Type B pancreatic cell (in vitro differentiated cells): ENCODE measurements around the gene HSDL2. TPM values are rescaled to one million over a fixed set of nuclear protein-coding genes. Genes with fewer than 3 reads are reported as not detected.

Experiments
- DNase-seq: peaks from one replicate; pipeline ENCODE4 v3.0.0; 2021; ENCODE audit warnings: mixed read lengths; ENCODE audit not compliant: unreplicated experiment; ENCODE audit errors: extremely low spot score
- H3K27ac Mint-ChIP-seq: 2 replicates; pipeline ENCODE4 v1.8.0; 2021; ENCODE audit warnings: mild to moderate bottlenecking, mixed read lengths
- H3K27me3 Mint-ChIP-seq: 2 replicates; pipeline ENCODE4 v1.8.0; 2021; ENCODE audit warnings: mixed read lengths
- H3K36me3 Mint-ChIP-seq: 2 replicates; pipeline ENCODE4 v1.8.0; 2021; ENCODE audit warnings: mixed read lengths
- H3K4me1 Mint-ChIP-seq: one replicate; pipeline ENCODE4 v1.8.0; 2021; ENCODE audit warnings: mixed read lengths; ENCODE audit not compliant: unreplicated experiment
- H3K4me3 Mint-ChIP-seq: 2 replicates; pipeline ENCODE4 v1.8.0; 2021; ENCODE audit warnings: mild to moderate bottlenecking, mixed read lengths
- H3K9me3 Mint-ChIP-seq: 2 replicates; pipeline ENCODE4 v1.8.0; 2021; ENCODE audit warnings: mixed read lengths
- CTCF ChIP-seq: fragments of 200-600 bp; sonication (generic); conservative IDR thresholded peaks from 2 replicates; pipeline ENCODE4 v1.5.0; 2021; ENCODE audit warnings: antibody characterized with exemption, mild to moderate bottlenecking
- total RNA-seq: library from RNA; stranded (reverse); gene quantifications from 2 replicates; pipeline ENCODE4 v1.2.1, GENCODE V29; 2021; ENCODE audit warnings: low replicate concordance

The HSDL2 gene
- total RNA-seq, 1 donor from 2014 or later, result 37.5 TPM

DNA sequence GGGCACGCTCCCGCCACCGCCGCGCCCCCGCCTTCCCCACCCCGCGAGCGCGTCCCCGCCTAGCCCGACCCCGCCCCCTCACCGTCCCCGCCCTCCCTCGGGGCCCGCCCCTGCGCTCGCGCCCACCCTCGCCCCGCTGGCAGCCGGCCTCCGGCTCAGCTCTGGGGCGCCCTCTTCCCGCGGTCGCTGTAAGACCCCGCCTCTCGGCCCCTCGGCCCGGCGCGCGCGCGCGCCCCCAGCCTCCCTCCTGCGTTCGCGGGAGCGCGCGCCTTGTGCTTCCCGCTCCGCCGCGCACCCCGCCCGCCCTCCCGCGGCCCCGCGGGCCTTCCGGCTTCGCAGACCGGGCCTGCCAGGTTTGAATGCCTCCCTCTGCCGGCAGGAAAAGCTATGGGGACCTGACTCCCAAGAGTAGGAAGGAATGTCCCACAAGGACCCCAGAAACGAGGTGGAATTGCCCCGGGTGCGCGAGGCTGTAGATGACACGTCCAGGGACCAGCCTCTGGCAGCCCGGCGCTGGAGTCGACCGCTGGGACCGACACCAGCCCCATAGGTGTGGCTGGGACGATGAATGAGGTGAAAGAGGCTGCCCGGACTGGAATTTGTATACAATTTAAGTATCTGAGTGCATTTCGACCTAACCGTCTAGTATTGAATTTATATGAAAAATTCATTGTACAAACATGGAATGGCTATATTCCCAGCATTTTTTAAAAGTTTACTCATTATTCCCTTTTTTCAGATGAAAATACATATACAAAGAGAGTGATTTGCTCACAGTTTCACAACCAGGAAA is 46.1 kb upstream of the HSDL2 start:
- peak; percentile 97 for DNase-seq
- Mint-ChIP-seq H3K4me3 (peak overlapping the region; percentile 89), H3K4me1 (peaks cover 13% of the 10 kb centered on the region), H3K27ac (peak overlapping the region; percentile 98), H3K36me3 (no peaks in the 10 kb centered on the region), H3K27me3 (no peaks in the 10 kb centered on the region), H3K9me3 (no peaks in the 10 kb centered on the region)
- TF ChIP-seq CTCF, result peak; percentile 74

- H3K9me3 Mint-ChIP-seq, result no peaks in the 10 kb centered on the region
- peak overlapping the region; percentile 98 for H3K27ac Mint-ChIP-seq
- H3K27me3 Mint-ChIP-seq, result no peaks in the 10 kb centered on the region
- peak overlapping the region; percentile 89 for H3K4me3 Mint-ChIP-seq
- H3K4me1 Mint-ChIP-seq, result peaks cover 13% of the 10 kb centered on the region
- no peak for TF ChIP-seq CTCF
- no peak for DNase-seq
- no peaks in the 10 kb centered on the region for H3K36me3 Mint-ChIP-seq
Observed at GRCh38 chr9:112334432-112334841, 45.5 kb upstream of the HSDL2 start.

DNA sequence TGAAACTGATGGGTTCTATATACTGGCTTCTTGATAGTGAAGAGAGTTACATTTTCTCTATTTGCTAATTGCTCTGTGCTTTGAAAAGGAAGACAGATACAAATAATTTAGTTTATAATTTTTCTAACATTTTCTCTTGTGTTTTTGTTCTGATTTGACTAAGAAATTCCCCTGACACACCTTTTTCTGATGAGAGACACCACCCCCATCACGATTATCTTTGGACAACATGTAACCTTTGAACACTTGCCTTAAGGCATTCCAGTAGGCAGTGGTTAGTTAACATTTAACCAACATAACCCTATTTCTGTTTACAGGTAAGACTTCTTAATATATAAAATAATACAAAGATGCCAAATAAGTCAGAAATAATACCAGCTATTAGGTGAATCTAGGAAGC is 42.4 kb upstream of the HSDL2 start:
- no peak for TF ChIP-seq CTCF
- H3K36me3 Mint-ChIP-seq, result no peaks in the 10 kb centered on the region
- peaks cover 4% of the 10 kb centered on the region for H3K4me1 Mint-ChIP-seq
- no peaks in the 10 kb centered on the region for H3K27me3 Mint-ChIP-seq
- no peak for DNase-seq
- H3K9me3 Mint-ChIP-seq, result no peaks in the 10 kb centered on the region
- H3K27ac Mint-ChIP-seq, result peak overlapping the region; percentile 47
- no peak overlapping the region for H3K4me3 Mint-ChIP-seq

DNA sequence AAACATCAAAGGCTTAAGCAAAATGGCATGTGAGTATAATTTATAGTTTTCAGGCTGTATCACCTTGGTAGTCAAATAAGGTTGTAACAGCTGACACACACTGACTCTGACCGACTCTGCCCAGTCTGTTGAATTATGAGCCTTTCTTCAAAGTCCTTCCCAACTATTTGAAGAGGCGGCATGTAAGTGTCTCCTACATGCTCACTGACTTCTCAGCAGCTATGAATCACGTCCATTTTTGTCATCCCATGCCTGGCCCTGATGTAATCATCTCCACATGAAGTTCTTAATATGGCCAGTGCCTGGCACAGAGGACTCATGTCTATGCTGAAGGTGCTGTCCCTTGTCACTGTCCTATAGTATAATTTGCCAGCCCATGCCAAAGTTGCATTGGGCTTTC is 41.3 kb upstream of the HSDL2 start:
- Mint-ChIP-seq H3K4me1 (peaks cover 4% of the 10 kb centered on the region), H3K27me3 (no peaks in the 10 kb centered on the region), H3K27ac (peak overlapping the region; percentile 26), H3K4me3 (no peak overlapping the region), H3K36me3 (no peaks in the 10 kb centered on the region), H3K9me3 (no peaks in the 10 kb centered on the region)
- TF ChIP-seq CTCF, result no peak
- no peak for DNase-seq

GRCh38 chr9:112339886-112340285 is 40.0 kb upstream of the HSDL2 start:
- H3K4me1 Mint-ChIP-seq, result peaks cover 4% of the 10 kb centered on the region
- no peak for TF ChIP-seq CTCF
- H3K36me3 Mint-ChIP-seq, result no peaks in the 10 kb centered on the region
- H3K4me3 Mint-ChIP-seq, result no peak overlapping the region
- DNase-seq, result no peak
- no peaks in the 10 kb centered on the region for H3K27me3 Mint-ChIP-seq
- no peaks in the 10 kb centered on the region for H3K9me3 Mint-ChIP-seq
- H3K27ac Mint-ChIP-seq, result no peak overlapping the region
